ENCODE results near the gene ANKEF1.

ANKEF1 gene

DNA sequence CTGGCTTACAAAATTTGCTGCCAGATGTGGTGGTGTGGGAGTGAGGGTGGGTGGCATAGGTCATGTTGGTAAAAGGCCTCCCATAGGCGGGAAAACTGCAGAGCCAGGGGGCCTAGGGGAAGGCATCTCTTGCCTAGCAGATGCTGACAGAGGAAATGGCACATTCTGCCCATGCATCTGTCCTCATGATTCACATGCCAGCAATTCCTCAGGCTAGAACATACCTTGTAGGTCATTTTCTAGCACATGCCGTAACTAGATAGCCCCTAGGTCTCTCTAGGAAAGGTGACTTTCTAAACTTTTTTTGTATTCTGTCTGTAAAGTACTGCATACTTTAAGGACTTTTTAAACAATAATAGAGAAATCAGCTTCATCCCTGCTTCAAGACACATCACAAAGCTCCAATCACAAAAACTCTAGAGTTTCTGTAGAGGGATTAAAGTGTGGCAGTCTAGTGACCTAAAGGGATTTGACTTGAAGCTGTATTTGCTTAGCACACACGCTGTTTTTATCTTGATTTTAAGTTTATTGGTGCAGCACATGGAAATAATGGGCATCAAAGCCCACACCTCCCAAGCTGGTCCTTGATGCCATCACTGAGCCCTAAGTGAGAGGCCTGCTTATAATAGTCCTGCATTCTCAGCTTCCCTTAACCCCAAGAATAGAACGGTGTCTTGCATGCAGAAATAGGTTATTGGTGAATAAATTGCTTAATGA is 55.2 kb downstream of the ANKEF1 start:
- Histone ChIP-seq H3K27me3 (ENCODE audit: insufficient read depth, insufficient read length) (no peaks in the 10 kb centered on the region), H3K4me3 (ENCODE audit: insufficient read length, low read depth) (no peak overlapping the region), H3K4me1 (ENCODE audit: insufficient read depth, insufficient read length) (no peaks in the 10 kb centered on the region), H3K9me3 (ENCODE audit: insufficient read depth, low read length) (no peaks in the 10 kb centered on the region), H3K36me3 (ENCODE audit: insufficient read depth, insufficient read length, low read length) (no peaks in the 10 kb centered on the region), H3K9ac (ENCODE audit: insufficient read length, low read depth) (no peak overlapping the region)
- DNase-seq (ENCODE audit: low read depth, low spot score) = no peak
- TF ChIP-seq ZNF274 (IDR thresholded peaks at IDR 0.05; ENCODE audit: low read depth, low read length) (no peak), SUZ12 (IDR thresholded peaks at IDR 0.05; ENCODE audit: extremely low read depth, insufficient read depth, insufficient read length) (no peak), YY1 (IDR thresholded peaks at IDR 0.05; ENCODE audit: insufficient read depth, insufficient read length) (no peak)

- Histone ChIP-seq H3K9ac (ENCODE audit: insufficient read length, low read depth) (no peak overlapping the region), H3K4me1 (ENCODE audit: insufficient read depth, insufficient read length) (no peaks in the 10 kb centered on the region), H3K4me3 (ENCODE audit: insufficient read length, low read depth) (no peak overlapping the region), H3K36me3 (ENCODE audit: insufficient read depth, insufficient read length, low read length) (no peaks in the 10 kb centered on the region), H3K9me3 (ENCODE audit: insufficient read depth, low read length) (no peaks in the 10 kb centered on the region), H3K27me3 (ENCODE audit: insufficient read depth, insufficient read length) (no peaks in the 10 kb centered on the region)
- no peak for TF ChIP-seq ZNF274 (IDR thresholded peaks at IDR 0.05; ENCODE audit: low read depth, low read length)
- no peak for TF ChIP-seq SUZ12 (IDR thresholded peaks at IDR 0.05; ENCODE audit: extremely low read depth, insufficient read depth, insufficient read length)
- TF ChIP-seq YY1 (IDR thresholded peaks at IDR 0.05; ENCODE audit: insufficient read depth, insufficient read length) = no peak
- DNase-seq (ENCODE audit: low read depth, low spot score) = no peak
Measured at GRCh38 chr20:10090588-10091166, 55.9 kb downstream of the ANKEF1 start.

DNA sequence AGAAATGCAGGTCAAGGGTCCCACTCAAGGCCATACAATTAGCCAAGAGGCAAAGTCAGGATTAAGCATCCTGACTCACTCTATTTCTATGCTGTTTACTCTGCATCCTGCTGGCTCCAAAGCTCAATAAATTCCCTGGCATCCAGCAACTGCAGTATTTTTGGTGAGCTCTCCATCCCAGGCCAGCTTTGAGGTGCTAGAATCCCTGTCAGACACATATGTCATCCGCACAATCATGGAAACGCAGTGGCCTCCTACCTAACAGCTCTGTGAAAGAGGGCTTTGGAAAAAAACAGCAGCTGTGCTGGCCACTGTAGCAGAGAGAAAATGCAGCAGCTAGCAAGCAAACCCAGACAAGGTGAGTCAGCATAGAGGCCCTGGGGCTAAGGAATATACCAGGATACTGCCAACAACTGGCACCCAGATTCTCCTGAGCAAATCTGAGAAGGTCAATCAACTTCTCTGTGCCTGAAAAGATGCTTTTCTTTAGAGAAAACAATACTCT is 58.4 kb downstream of the ANKEF1 start:
- no peak for TF ChIP-seq YY1 (IDR thresholded peaks at IDR 0.05; ENCODE audit: insufficient read depth, insufficient read length)
- TF ChIP-seq SUZ12 (IDR thresholded peaks at IDR 0.05; ENCODE audit: extremely low read depth, insufficient read depth, insufficient read length) = no peak
- TF ChIP-seq ZNF274 (IDR thresholded peaks at IDR 0.05; ENCODE audit: low read depth, low read length) = no peak
- no peaks in the 10 kb centered on the region for H3K4me1 ChIP-seq (ENCODE audit: insufficient read depth, insufficient read length)
- no peaks in the 10 kb centered on the region for H3K9me3 ChIP-seq (ENCODE audit: insufficient read depth, low read length)
- H3K27me3 ChIP-seq (ENCODE audit: insufficient read depth, insufficient read length) = no peaks in the 10 kb centered on the region
- H3K9ac ChIP-seq (ENCODE audit: insufficient read length, low read depth) = no peak overlapping the region
- no peak for DNase-seq (ENCODE audit: low read depth, low spot score)
- H3K4me3 ChIP-seq (ENCODE audit: insufficient read length, low read depth) = no peak overlapping the region
- H3K36me3 ChIP-seq (ENCODE audit: insufficient read depth, insufficient read length, low read length) = no peaks in the 10 kb centered on the region

- no peaks in the 10 kb centered on the region for H3K4me1 ChIP-seq (ENCODE audit: insufficient read depth, insufficient read length)
- H3K27me3 ChIP-seq (ENCODE audit: insufficient read depth, insufficient read length) = no peaks in the 10 kb centered on the region
- H3K9ac ChIP-seq (ENCODE audit: insufficient read length, low read depth) = no peak overlapping the region
- no peaks in the 10 kb centered on the region for H3K9me3 ChIP-seq (ENCODE audit: insufficient read depth, low read length)
- no peak for DNase-seq (ENCODE audit: low read depth, low spot score)
- no peak overlapping the region for H3K4me3 ChIP-seq (ENCODE audit: insufficient read length, low read depth)
- H3K36me3 ChIP-seq (ENCODE audit: insufficient read depth, insufficient read length, low read length) = no peaks in the 10 kb centered on the region
- no peak for TF ChIP-seq SUZ12 (IDR thresholded peaks at IDR 0.05; ENCODE audit: extremely low read depth, insufficient read depth, insufficient read length)
- no peak for TF ChIP-seq ZNF274 (IDR thresholded peaks at IDR 0.05; ENCODE audit: low read depth, low read length)
- no peak for TF ChIP-seq YY1 (IDR thresholded peaks at IDR 0.05; ENCODE audit: insufficient read depth, insufficient read length)
Measured at GRCh38 chr20:10094566-10095173, 59.9 kb downstream of the ANKEF1 start.

DNA sequence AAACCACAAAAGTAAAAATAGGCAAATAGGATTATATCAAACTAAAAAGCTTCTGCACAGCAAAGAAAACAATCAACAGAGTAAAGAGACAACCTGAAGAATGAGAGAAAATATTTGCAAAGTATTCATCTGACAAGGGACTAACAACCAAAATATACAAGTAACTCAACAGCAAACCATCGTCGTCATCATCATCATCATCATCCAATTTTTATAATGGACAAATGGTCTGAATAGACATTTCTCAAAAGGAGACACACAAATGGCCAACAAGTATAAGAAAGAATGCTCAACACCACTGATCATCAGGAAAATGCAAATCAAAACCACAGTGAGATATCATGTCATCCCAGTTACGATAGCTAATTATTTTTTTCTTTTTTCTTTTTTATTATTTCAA is 62.0 kb downstream of the ANKEF1 start:
- DNase-seq (ENCODE audit: low read depth, low spot score) = no peak
- no peaks in the 10 kb centered on the region for H3K9me3 ChIP-seq (ENCODE audit: insufficient read depth, low read length)

DNA sequence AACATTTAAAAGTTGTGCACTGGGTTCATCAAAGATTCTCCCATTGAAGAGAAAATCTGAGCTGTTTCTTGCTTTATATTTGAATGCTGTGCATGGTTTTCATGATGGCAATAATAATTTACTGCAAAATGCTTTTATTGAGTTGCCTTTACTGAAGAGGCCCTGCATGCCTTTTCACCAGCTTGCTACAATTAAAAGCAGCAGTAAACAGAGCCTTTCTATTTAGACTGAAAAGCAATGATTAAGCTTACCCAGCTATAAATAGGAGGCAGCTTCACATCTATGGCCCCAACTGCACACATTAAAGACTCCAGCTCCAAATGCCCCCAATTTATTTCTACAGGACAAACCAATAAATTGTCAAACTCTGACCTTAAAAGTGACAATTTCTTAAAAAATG is 70.3 kb downstream of the ANKEF1 start:
- Histone ChIP-seq H3K36me3 (ENCODE audit: insufficient read depth, insufficient read length, low read length) (no peaks in the 10 kb centered on the region), H3K4me3 (ENCODE audit: insufficient read length, low read depth) (no peak overlapping the region)
- DNase-seq (ENCODE audit: low read depth, low spot score) = no peak

More for the DNA sequence above, 62.0 kb downstream of the ANKEF1 start:
- H3K9ac ChIP-seq (ENCODE audit: insufficient read length, low read depth) = no peak overlapping the region
- no peak overlapping the region for H3K4me3 ChIP-seq (ENCODE audit: insufficient read length, low read depth)
- no peak for TF ChIP-seq YY1 (IDR thresholded peaks at IDR 0.05; ENCODE audit: insufficient read depth, insufficient read length)
- no peak for TF ChIP-seq ZNF274 (IDR thresholded peaks at IDR 0.05; ENCODE audit: low read depth, low read length)
- TF ChIP-seq SUZ12 (IDR thresholded peaks at IDR 0.05; ENCODE audit: extremely low read depth, insufficient read depth, insufficient read length) = no peak
- H3K27me3 ChIP-seq (ENCODE audit: insufficient read depth, insufficient read length) = no peaks in the 10 kb centered on the region
- no peaks in the 10 kb centered on the region for H3K4me1 ChIP-seq (ENCODE audit: insufficient read depth, insufficient read length)
- H3K36me3 ChIP-seq (ENCODE audit: insufficient read depth, insufficient read length, low read length) = no peaks in the 10 kb centered on the region

More for the DNA sequence above, 70.3 kb downstream of the ANKEF1 start:
- no peak overlapping the region for H3K9ac ChIP-seq (ENCODE audit: insufficient read length, low read depth)
- no peaks in the 10 kb centered on the region for H3K4me1 ChIP-seq (ENCODE audit: insufficient read depth, insufficient read length)
- TF ChIP-seq YY1 (IDR thresholded peaks at IDR 0.05; ENCODE audit: insufficient read depth, insufficient read length) (no peak), ZNF274 (IDR thresholded peaks at IDR 0.05; ENCODE audit: low read depth, low read length) (no peak), SUZ12 (IDR thresholded peaks at IDR 0.05; ENCODE audit: extremely low read depth, insufficient read depth, insufficient read length) (no peak)
- no peaks in the 10 kb centered on the region for H3K9me3 ChIP-seq (ENCODE audit: insufficient read depth, low read length)
- H3K27me3 ChIP-seq (ENCODE audit: insufficient read depth, insufficient read length) = no peaks in the 10 kb centered on the region

Data from NT2/D1 (cell line).